Esophagus muscularis mucosa (tissue), 3 donors: ENCODE measurements around the gene PRKN.

Experiments
- CTCF ChIP-seq, 3 experiments: fragments of 200-600 bp in 2 of 3; fragments of 450-650 bp in 1 of 3; sonication (generic) in 2 of 3; IDR thresholded peaks; one replicate each; pipeline ENCODE4 v1.5.1; 2017 to 2019; ENCODE audit warnings: antibody characterized with exemption in 3 of 3, mild to moderate bottlenecking in 2 of 3, moderate library complexity in 1 of 3
- POLR2A ChIP-seq: fragments of 450-650 bp; IDR thresholded peaks from one replicate; pipeline ENCODE4 v1.6.1; 2017; ENCODE audit warnings: antibody characterized with exemption, moderate library complexity, mild to moderate bottlenecking, low read depth
- POLR2AphosphoS5 ChIP-seq, 2 donors: sonication (generic); formaldehyde crosslinking; IDR thresholded peaks; one replicate each; pipeline ENCODE4 v1.6.1; 2017; ENCODE audit warnings: antibody characterized with exemption in 2 of 2

- TF ChIP-seq POLR2A (no peak), CTCF (IDR thresholded peaks at IDR 0.05) (no peak), POLR2AphosphoS5 (IDR thresholded peaks at IDR 0.05) (no peak)
Observed at GRCh38 chr6:162690158-162690557, 37.4 kb downstream of the PRKN start.
